Aorta (tissue), 5 donors: ENCODE results near the gene PLCG2. TPM values are rescaled to one million over a fixed set of nuclear protein-coding genes. Genes with fewer than 3 reads are reported as not detected.
A peak's percentile ranks its signal among the peaks of the same experiment; 100 is the strongest.
"Not testable (repeated sequence)": the region's sequence is repeated elsewhere in the genome, so short reads cannot be mapped to it uniquely, and the experiment has no call there.

Source experiments
- ATAC-seq: fragments of 200-7000 bp; cut with Tn5 transposase; one replicate; pipeline ENCODE4 v1.9.1; 2022; ENCODE audit warnings: moderate library complexity; ENCODE audit not compliant: low FRiP score
- DNase-seq, 2 donors: peaks; one replicate each; pipeline ENCODE4 v3.0.0-alpha.2; 2020
- H3K27ac ChIP-seq, 2 donors: one replicate each; pipeline ENCODE4 v1.5.1; 2013; ENCODE audit warnings: low read length in 2 of 2, mild to moderate bottlenecking in 2 of 2, moderate library complexity in 2 of 2, control low read depth in 1 of 2, inconsistent platforms in 1 of 2, low read depth in 1 of 2
- H3K27me3 ChIP-seq, 2 donors: one replicate each; pipeline ENCODE4 v1.6.1; 2013; ENCODE audit warnings: control low read depth in 1 of 2, low read length in 1 of 2, mild to moderate bottlenecking in 1 of 2, moderate library complexity in 1 of 2; ENCODE audit not compliant: insufficient read depth in 2 of 2, control insufficient read depth in 1 of 2
- H3K36me3 ChIP-seq, 2 donors: one replicate each; pipeline ENCODE4 v1.6.1; 2013; ENCODE audit warnings: control low read depth in 1 of 2, low read length in 1 of 2, mild to moderate bottlenecking in 1 of 2; ENCODE audit not compliant: insufficient read depth in 2 of 2, control insufficient read depth in 1 of 2
- H3K4me1 ChIP-seq, 2 donors: one replicate each; pipeline ENCODE4 v1.6.1; 2013; ENCODE audit warnings: low read length in 2 of 2, control low read depth in 1 of 2, mild to moderate bottlenecking in 1 of 2, moderate library complexity in 1 of 2; ENCODE audit not compliant: insufficient read depth in 2 of 2, control insufficient read depth in 1 of 2
- H3K4me3 ChIP-seq, 2 donors: one replicate each; pipeline ENCODE4 v1.5.1; 2013; ENCODE audit warnings: low read length in 2 of 2, control low read depth in 1 of 2, mild to moderate bottlenecking in 1 of 2
- H3K9me3 ChIP-seq: one replicate; pipeline ENCODE4 v1.6.1; 2013; ENCODE audit warnings: mild to moderate bottlenecking, low read length; ENCODE audit not compliant: control insufficient read depth
- WGBS, 2 donors: extraction: QIAGEN DNeasy Blood & Tissue Kit; methylation state at CpG; one replicate each; pipeline ENCODE4 v1.1.7; 2013; 5-methylcytosine and 5-hydroxymethylcytosine counted together
- intact Hi-C, 2 donors: fragments of 100-400 bp; cut with DNase I; formaldehyde crosslinking; loops; one replicate each; pipeline versions ENCODE4 v1.14.2 to v1.15.0; 2022
- polyA plus RNA-seq, 2 donors: library from polyadenylated mRNA; stranded (reverse); fragments of 200-250 nt; gene quantifications; one replicate each; pipeline ENCODE4 v1.2.3, GENCODE V29; 2013
- total RNA-seq, 2 donors: library from RNA; stranded (reverse); fragmentation: NEBNext Ultra II Directional; extraction: Animal tissue kit (Norgen Biotek cat#: 25700); gene quantifications; one replicate each; pipeline ENCODE4 v1.2.1, GENCODE V29; 2021
- donor health status: healthy with polysubstance abuse.
- donor health status: Bipolar disorder and iron deficiency.
- donor health status: DM: no; HTN: no; CAD: no.
- donor health status: DM: no; HTN: no; CAD: no.
- donor health status: DM: yes; HTN: yes; CAD: no.

PLCG2 gene
- total and polyA plus RNA-seq, 4 donors = 2.5 to 48.4 (median 12.1) TPM

DNA sequence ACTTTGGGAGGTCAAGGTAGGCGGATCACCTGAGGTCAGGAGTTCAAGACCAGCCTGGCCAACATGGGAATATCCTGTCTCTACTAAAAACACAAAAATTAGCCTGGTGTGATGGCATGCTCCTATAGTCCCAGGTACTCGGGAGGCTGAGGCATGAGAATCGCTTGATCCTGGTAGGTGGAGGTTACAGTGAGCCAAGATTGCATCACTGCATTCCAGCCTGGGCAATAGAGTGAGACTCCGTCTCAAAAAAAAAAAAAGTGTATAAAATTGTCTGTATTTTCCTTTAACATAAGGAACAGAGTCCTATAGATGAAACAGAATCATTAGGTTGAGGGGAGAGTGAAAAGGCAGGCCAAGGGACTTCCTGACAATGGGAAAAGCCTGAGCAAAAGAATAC is 16.8 kb upstream of the PLCG2 start:
- intact Hi-C loops, H3K27ac ChIP-seq, H3K9me3 ChIP-seq, H3K36me3 ChIP-seq, H3K4me3 ChIP-seq, ATAC-seq, H3K27me3 ChIP-seq, DNase-seq, H3K4me1 ChIP-seq: not testable (repeated sequence)
- WGBS, 2 donors = 64 to 75% methylated on average over 4 of the region's 4 CpGs

DNA sequence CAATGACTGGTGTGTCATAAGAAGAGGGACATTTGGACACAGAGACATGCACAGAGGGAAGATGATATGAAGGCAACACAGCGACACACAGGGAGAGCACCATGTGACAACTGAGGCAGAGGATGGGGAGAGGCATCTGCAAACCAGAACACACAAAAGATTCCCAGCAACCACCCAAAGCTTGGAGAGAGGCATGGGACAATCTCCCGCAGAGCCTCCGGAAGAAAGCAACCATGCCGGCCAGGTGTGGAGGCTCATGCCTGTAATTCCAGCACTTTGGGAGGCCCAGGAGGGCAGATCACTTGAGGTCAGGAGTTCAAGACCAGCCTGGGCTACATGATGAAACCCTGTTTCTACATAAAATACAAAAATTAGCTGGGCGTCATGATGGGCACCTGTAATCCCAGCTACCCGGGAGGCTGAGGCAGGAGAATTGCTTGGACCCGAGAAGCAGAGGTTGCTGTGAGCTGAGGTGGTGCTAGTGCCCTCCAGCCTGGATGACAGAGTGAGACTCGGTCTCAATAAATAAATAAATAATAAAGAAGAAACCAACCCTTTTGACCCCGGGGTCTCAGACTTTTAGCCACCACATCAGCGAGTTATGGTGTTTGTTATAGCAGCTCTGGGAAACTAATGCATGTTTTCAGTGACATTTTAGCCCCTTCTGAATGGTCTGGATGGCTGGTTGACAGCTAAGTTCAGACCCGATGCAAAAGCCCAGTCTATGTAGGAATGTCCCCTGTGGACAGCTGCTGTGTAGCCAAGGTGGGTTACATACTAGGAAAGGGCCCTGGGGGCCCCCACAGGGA is 13.8 kb upstream of the PLCG2 start:
- Histone ChIP-seq H3K4me1 (no peaks in the 10 kb centered on the region), H3K9me3 (no peaks in the 10 kb centered on the region), H3K27ac (no peak overlapping the region), H3K27me3 (no peaks in the 10 kb centered on the region), H3K36me3 (no peaks in the 10 kb centered on the region), H3K4me3 (no peak overlapping the region)
- DNase-seq (no peak), ATAC-seq (peak; percentile 68)
- intact Hi-C loops = no loop called here
- 84 to 85% methylated on average over 11 of the region's 11 CpGs for WGBS, 2 donors

DNA sequence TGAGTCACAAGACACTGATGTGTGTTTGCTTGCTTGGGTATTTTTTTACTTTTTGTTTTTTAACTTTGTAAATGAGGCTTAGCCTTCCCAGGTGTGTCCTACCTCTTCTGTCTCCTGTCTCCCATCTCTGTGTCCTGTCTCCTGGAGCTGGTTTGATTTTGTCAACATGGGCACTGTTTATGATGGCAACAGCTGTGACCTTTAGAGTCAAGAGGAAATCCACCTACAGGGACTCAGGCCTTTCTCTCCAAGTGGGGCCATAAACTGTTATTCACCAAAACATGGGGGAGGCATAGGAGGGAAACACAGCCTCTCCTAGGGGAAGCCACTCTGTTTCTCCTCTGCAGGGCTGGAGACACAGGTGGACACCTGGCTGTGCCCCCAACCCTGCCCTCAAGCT is 13.1 kb upstream of the PLCG2 start:
- ATAC-seq (no peak), DNase-seq (no peak)
- H3K36me3 ChIP-seq = no peaks in the 10 kb centered on the region
- H3K9me3 ChIP-seq = no peaks in the 10 kb centered on the region
- H3K27me3 ChIP-seq = no peaks in the 10 kb centered on the region
- H3K4me3 ChIP-seq = no peak overlapping the region
- intact Hi-C loops = no loop called here
- H3K4me1 ChIP-seq = no peaks in the 10 kb centered on the region
- H3K27ac ChIP-seq = no peak overlapping the region

- Histone ChIP-seq H3K27me3 (no peaks in the 10 kb centered on the region), H3K4me3 (no peak overlapping the region), H3K27ac (no peak overlapping the region), H3K9me3 (no peaks in the 10 kb centered on the region), H3K4me1 (no peaks in the 10 kb centered on the region), H3K36me3 (no peaks in the 10 kb centered on the region)
- no peak for ATAC-seq
- 74 to 80% methylated on average over 9 of the region's 9 CpGs for WGBS, 2 donors
- DNase-seq = no peak
- intact Hi-C loops = no loop called here
Observed at GRCh38 chr16:81767987-81768592, 11.0 kb upstream of the PLCG2 start.

DNA sequence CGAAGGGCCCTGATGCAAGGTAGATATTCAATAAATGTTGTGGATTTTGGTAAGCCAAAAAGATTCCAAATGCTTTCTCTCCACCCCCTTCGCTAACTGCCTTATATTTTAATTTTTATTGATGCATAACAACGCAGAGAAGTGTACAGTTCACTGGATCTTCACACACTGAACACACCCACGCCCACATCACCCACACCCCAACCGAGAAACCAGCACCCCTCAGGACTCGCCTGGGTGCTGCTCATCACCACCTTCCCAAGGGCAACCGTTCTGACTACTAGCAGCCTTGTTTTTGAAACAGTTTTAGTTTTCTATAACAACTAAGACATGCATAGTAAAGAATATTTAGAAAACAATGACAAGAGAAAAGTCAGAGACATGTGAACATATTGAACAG is 9.1 kb upstream of the PLCG2 start:
- Histone ChIP-seq H3K4me1 (no peaks in the 10 kb centered on the region), H3K4me3 (no peak overlapping the region), H3K27me3 (no peaks in the 10 kb centered on the region), H3K27ac (no peak overlapping the region), H3K36me3 (no peaks in the 10 kb centered on the region), H3K9me3 (no peaks in the 10 kb centered on the region)
- 83 to 85% methylated on average over 7 of the region's 7 CpGs for WGBS, 2 donors
- intact Hi-C loops = no loop called here
- DNase-seq (no peak), ATAC-seq (no peak)

DNA sequence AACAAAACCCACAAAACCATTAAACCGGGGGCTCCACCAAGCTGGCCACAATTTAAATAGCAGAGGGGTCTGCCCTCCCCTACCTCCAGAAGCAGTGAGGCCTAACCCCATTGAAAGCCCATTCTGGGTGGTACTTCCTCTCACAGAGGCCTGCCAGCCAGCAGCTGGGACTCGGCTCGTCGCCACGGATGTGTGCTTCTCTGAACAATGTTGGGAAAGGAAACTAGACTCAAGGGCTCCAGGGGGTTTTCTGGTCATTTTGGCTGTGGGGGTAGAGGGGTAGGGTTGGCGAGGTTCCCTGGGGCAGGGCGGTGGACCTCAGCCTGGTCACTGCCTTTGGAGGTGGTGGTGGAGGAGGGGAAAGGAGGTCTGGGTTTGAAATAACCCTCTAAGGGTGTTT is 4.7 kb upstream of the PLCG2 start:
- no peaks in the 10 kb centered on the region for H3K36me3 ChIP-seq
- intact Hi-C loops = no loop called here
- no peaks in the 10 kb centered on the region for H3K9me3 ChIP-seq
- no peak overlapping the region for H3K27ac ChIP-seq
- no peak overlapping the region for H3K4me3 ChIP-seq
- WGBS, 2 donors = 85 to 87% methylated on average over 7 of the region's 7 CpGs
- ATAC-seq (no peak), DNase-seq (no peak)
- H3K4me1 ChIP-seq = no peaks in the 10 kb centered on the region
- H3K27me3 ChIP-seq = no peaks in the 10 kb centered on the region

DNA sequence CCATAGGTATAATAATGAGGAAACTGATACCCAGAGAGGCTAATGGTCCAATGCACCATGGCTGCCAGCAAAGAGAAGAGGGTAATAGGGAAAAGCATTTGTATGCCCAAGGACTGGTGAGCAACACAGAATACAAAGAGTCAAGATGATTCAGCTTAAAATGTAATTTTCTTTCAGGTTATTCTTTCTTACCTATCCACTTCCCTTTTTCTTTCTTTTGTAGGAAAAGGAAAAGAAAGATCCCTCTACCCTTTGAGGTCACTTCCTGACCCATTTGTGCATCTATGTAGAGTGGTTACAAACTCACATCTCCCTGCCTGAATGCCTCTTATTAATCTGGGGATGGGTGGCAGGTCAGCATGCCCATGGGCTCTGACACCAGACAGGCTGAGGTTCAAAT is 3.5 kb upstream of the PLCG2 start:
- Histone ChIP-seq H3K27ac (no peak overlapping the region), H3K36me3 (no peaks in the 10 kb centered on the region), H3K9me3 (no peaks in the 10 kb centered on the region), H3K4me3 (no peak overlapping the region), H3K4me1 (no peaks in the 10 kb centered on the region), H3K27me3 (no peaks in the 10 kb centered on the region)
- no peak for DNase-seq
- intact Hi-C loops = no loop called here
- ATAC-seq = no peak

DNA sequence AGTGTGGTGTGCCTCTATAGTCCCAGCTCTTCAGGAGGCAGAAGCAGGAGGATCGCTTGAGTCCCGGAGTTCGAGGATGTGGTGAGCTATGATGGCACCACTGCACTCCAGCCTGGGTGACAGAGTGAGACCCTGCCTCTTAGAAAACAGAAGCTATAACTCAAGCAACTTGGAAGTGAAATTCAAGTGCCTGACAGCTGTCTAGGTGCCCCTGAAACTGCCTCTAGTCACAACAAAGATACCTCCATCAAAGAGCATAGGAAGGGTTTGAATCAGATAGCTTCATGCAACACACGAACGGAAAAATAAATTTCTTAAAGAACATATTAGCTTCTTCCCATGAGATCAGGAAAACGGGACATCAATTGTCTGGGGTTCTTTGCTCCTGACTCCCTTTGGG is 860 bp upstream of the PLCG2 start:
- no peaks in the 10 kb centered on the region for H3K27me3 ChIP-seq
- DNase-seq (no peak), ATAC-seq (no peak)
- no peak overlapping the region for H3K4me3 ChIP-seq
- no peaks in the 10 kb centered on the region for H3K36me3 ChIP-seq
- 84% methylated on average over 6 of the region's 6 CpGs for WGBS, 2 donors
- no peak overlapping the region for H3K27ac ChIP-seq
- H3K4me1 ChIP-seq = no peaks in the 10 kb centered on the region
- no peaks in the 10 kb centered on the region for H3K9me3 ChIP-seq
- intact Hi-C loops = no loop called here
